RWPE1 (cell line): ENCODE results near the gene CLSTN2.
A peak's percentile ranks its signal among the peaks of the same experiment; 100 is the strongest.

Source experiments
- CTCF ChIA-PET: fragments of 350-600 bp; sonication (Branson Sonifier 250); formaldehyde crosslinking; extraction: SDS; loops from one replicate; lab custom pipeline; 2021; lab: Yijun Ruan, JAX
- POLR2A ChIA-PET: fragments of 400-600 bp; formaldehyde crosslinking; extraction: SDS; loops from one replicate; lab custom pipeline; 2020; ENCODE audit warnings: antibody characterized with exemption; ENCODE audit not compliant: low non-redundant PET; lab: Yijun Ruan, JAX
- DNase-seq: peaks from one replicate; pipeline ENCODE4 v3.0.0; 2012; ENCODE audit warnings: low spot score
- H3K27ac ChIP-seq: fragments of 450-650 bp; 2 replicates; pipeline ENCODE4 v1.5.1; 2017
- CTCF ChIP-seq: fragments of 450-650 bp; conservative IDR thresholded peaks from 2 replicates; pipeline ENCODE4 v1.5.1; 2017; ENCODE audit warnings: low read depth, mild to moderate bottlenecking

The CLSTN2 gene

DNA sequence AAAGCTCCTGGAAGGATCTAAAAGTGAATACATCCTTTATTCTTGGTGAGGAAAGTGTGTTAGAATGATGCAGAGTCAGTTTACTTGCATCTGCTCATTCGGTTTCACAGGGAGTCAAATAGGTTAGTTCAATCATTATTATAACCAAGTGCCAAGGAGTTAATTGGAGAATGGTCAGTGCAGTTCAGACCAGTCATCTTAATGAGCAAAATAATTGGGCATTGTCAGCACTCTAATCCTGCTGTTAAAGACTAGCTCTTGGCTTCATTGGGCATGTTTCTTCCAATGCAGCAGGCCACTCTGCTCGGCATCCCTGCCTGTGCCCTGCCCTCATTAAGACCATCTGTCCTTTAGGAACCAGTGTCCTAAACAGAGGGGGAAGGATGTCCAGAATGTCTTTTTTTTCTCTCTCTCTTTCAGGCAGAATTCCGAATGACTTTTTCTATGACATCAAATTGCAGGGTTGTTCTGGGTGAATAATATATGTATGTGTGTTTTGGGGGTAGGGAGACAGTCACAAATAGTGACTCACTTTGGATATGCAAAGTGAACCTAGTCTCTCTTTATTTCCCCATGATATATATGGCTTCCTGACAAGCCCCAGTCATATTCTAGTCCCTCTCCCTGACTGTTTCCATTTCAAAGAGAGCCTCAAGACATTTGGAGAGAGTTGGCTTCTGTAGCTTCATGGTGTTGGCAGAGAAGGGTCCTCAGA lies 537.5 kb downstream of the CLSTN2 start:
- no peak overlapping the region for H3K27ac ChIP-seq
- CTCF ChIA-PET: interaction anchor here (0.5 kb wide), 1 partner anchor 588 kb away, joined by 4 read pairs; no protein-coding TSS in a partner anchor

GRCh38 chr3:140487566-140487965 lies 552.6 kb downstream of the CLSTN2 start:
- ChIA-PET CTCF (no interaction called here), POLR2A (no interaction called here)
- TF ChIP-seq CTCF: no peak
- H3K27ac ChIP-seq: no peak overlapping the region
- no peak for DNase-seq

More for the DNA sequence above, 537.5 kb downstream of the CLSTN2 start:
- POLR2A ChIA-PET: no interaction called here
- no peak for TF ChIP-seq CTCF
- DNase-seq: peak; percentile 5

GRCh38 chr3:140493271-140493670 lies 558.3 kb downstream of the CLSTN2 start:
- H3K27ac ChIP-seq: no peak overlapping the region
- no peak for DNase-seq
- no peak for TF ChIP-seq CTCF
- POLR2A ChIA-PET: no interaction called here
- CTCF ChIA-PET: interaction anchor here (0.6 kb wide), 1 partner anchor 371 kb away, joined by 3 read pairs; no protein-coding TSS in a partner anchor

GRCh38 chr3:140494970-140495369 lies 560.0 kb downstream of the CLSTN2 start:
- CTCF ChIA-PET: no interaction called here
- TF ChIP-seq CTCF: no peak
- no peak for DNase-seq
- POLR2A ChIA-PET: no interaction called here
- H3K27ac ChIP-seq: no peak overlapping the region

DNA sequence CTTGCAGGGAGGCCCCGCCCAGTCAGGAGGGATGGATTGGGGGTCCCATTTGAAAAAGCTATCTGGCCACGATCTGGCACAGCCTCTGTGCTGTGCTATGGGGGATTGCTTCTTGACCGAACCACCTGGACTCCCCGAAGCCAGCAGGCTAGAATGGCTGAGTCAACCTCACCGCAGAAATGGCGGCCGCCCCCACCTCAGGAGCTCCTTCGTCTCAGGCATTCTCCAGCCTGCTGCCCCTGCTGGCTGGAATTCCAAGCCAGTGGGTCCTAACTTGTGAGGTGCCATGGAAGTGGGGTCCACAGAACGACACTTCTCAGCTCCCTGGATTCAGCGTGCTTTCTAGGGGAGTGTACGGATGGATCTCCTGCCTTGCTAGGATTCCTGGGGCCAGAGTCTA lies 562.3 kb downstream of the CLSTN2 start:
- H3K27ac ChIP-seq: no peak overlapping the region
- POLR2A ChIA-PET: no interaction called here
- DNase-seq: no peak
- no peak for TF ChIP-seq CTCF
- CTCF ChIA-PET: no interaction called here

DNA sequence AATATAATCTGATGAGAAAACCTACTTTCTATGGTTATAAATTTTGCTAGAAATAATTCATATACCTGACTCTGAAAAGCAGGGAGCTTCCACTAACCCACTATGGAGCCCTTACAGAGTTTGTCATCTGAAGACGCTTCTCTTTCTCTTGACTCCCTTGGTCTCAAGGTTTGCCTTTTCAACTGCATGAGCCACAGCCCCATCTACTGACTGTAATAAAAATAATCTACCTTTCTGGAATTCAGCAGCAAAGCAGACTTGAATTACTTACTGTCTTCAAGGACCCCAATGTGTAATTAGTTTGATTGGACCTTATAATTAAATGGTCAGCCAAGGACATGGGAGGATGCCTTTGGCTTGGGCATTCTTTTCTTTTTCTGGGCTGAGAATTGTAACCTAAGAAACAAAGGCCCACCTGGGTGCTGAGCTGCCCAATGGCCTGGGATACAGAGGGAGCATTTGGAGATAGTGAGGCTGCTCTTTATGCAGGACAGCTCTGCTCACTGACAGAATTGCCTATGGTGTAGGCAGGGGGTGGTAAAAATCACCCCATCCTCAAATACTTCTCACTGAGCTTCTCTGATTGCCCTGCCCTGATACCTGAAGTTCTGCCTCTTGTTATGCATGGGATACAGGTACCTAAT lies 564.3 kb downstream of the CLSTN2 start:
- ChIA-PET POLR2A (no interaction called here), CTCF (interaction anchor here (0.6 to 1.3 kb wide), 7 partner anchors 33 to 310 kb away, joined by 3 to 4 read pairs (median 3); no protein-coding TSS in a partner anchor)
- peak; percentile 11 for DNase-seq
- no peak for TF ChIP-seq CTCF
- H3K27ac ChIP-seq: no peak overlapping the region
